Liver (tissue), 9 donors: Measurements from ENCODE around the gene CFAP61. TPM values are rescaled to one million over a fixed set of nuclear protein-coding genes. Genes with fewer than 3 reads are reported as not detected.

Experiments used
- DNase-seq: peaks from one replicate; pipeline ENCODE4 v3.0.0-alpha.2; 2017; ENCODE audit warnings: low spot score
- H3K27ac ChIP-seq, 2 donors: one replicate each; pipeline ENCODE4 v1.7.0; 2013; ENCODE audit warnings: inconsistent platforms in 2 of 2, low read length in 2 of 2, control low read depth in 1 of 2, low read depth in 1 of 2, mild to moderate bottlenecking in 1 of 2
- H3K27me3 ChIP-seq, 4 donors: one replicate each; pipeline versions ENCODE4 v1.6.1 to v1.7.0; 2013; ENCODE audit warnings: low read length in 3 of 4, inconsistent platforms in 1 of 4, mild to moderate bottlenecking in 1 of 4, moderate library complexity in 1 of 4; ENCODE audit not compliant: control insufficient read depth in 4 of 4, insufficient read depth in 4 of 4
- H3K36me3 ChIP-seq, 4 donors: one replicate each; pipeline versions ENCODE4 v1.6.1 to v1.7.0; 2013; ENCODE audit warnings: low read length in 3 of 4, mild to moderate bottlenecking in 3 of 4, low read depth in 1 of 4, moderate library complexity in 1 of 4; ENCODE audit not compliant: control insufficient read depth in 4 of 4, insufficient read depth in 3 of 4
- H3K4me1 ChIP-seq, 4 donors: one replicate each; pipeline versions ENCODE4 v1.6.1 to v1.7.0; 2013; ENCODE audit warnings: low read length in 3 of 4, mild to moderate bottlenecking in 3 of 4, moderate library complexity in 1 of 4; ENCODE audit not compliant: control insufficient read depth in 4 of 4, insufficient read depth in 4 of 4
- H3K4me3 ChIP-seq, 3 donors: one replicate each; pipeline versions ENCODE4 v1.6.1 to v1.7.0; 2013; ENCODE audit warnings: low read length in 3 of 3, control low read depth in 1 of 3, low read depth in 1 of 3, mild to moderate bottlenecking in 1 of 3
- H3K9ac ChIP-seq, 2 donors: one replicate each; pipeline ENCODE4 v1.7.0; 2013; ENCODE audit warnings: low read length in 2 of 2, mild to moderate bottlenecking in 2 of 2, moderate library complexity in 2 of 2, control low read depth in 1 of 2, low read depth in 1 of 2
- H3K9me3 ChIP-seq, 4 donors: one replicate each; pipeline versions ENCODE4 v1.6.1 to v1.7.0; 2013; ENCODE audit warnings: low read length in 3 of 4; ENCODE audit not compliant: control insufficient read depth in 4 of 4
- ATF3 ChIP-seq: IDR thresholded peaks from 2 replicates; pipeline ENCODE4 v1.6.1; 2016; ENCODE audit warnings: antibody characterized with exemption
- EGR1 ChIP-seq, 2 donors: IDR thresholded peaks; 2 replicates each; pipeline ENCODE4 v1.6.1; 2016 to 2018; ENCODE audit warnings: antibody characterized with exemption in 2 of 2, low read depth in 2 of 2
- FOXA1 ChIP-seq: IDR thresholded peaks from 2 replicates; pipeline ENCODE4 v1.6.1; 2016; ENCODE audit warnings: antibody characterized with exemption
- FOXA2 ChIP-seq: IDR thresholded peaks from 2 replicates; pipeline ENCODE4 v1.6.1; 2016; ENCODE audit warnings: antibody characterized with exemption
- GABPA ChIP-seq, 2 donors: IDR thresholded peaks in 1 of 2; conservative IDR thresholded peaks in 1 of 2; 2 replicates each; pipeline ENCODE4 v1.6.1; 2016; ENCODE audit warnings: antibody characterized with exemption in 2 of 2, mild to moderate bottlenecking in 1 of 2, moderate library complexity in 1 of 2
- HNF4A ChIP-seq, 2 donors: conservative IDR thresholded peaks; 2 replicates each; pipeline ENCODE4 v1.6.1; 2016; ENCODE audit warnings: antibody characterized with exemption in 2 of 2, mild to moderate bottlenecking in 2 of 2
- HNF4G ChIP-seq: IDR thresholded peaks from 2 replicates; pipeline ENCODE4 v1.6.1; 2016; ENCODE audit warnings: antibody characterized with exemption
- JUND ChIP-seq, 2 donors: IDR thresholded peaks; 2 replicates each; pipeline ENCODE4 v1.6.1; 2016; ENCODE audit warnings: antibody characterized with exemption in 2 of 2
- NR2F2 ChIP-seq: IDR thresholded peaks from 2 replicates; pipeline ENCODE4 v1.6.1; 2016; ENCODE audit warnings: antibody characterized with exemption
- RAD21 ChIP-seq, 2 donors: IDR thresholded peaks; 2 replicates each; pipeline ENCODE4 v1.6.1; 2016; ENCODE audit warnings: antibody characterized with exemption in 2 of 2, mild to moderate bottlenecking in 2 of 2
- REST ChIP-seq: IDR thresholded peaks from 2 replicates; pipeline ENCODE4 v1.6.1; 2016; ENCODE audit warnings: antibody characterized with exemption, mild to moderate bottlenecking
- RXRA ChIP-seq, 2 donors: IDR thresholded peaks; 2 replicates each; pipeline ENCODE4 v1.6.1; 2017 to 2018; ENCODE audit warnings: antibody characterized with exemption in 2 of 2, mild to moderate bottlenecking in 1 of 2
- SP1 ChIP-seq: IDR thresholded peaks from 2 replicates; pipeline ENCODE4 v1.6.1; 2018; ENCODE audit warnings: antibody characterized with exemption, mild to moderate bottlenecking
- WGBS: extraction: QIAGEN DNeasy Blood & Tissue Kit; methylation state at CpG from one replicate; pipeline ENCODE4 v1.1.7; 2013; 5-methylcytosine and 5-hydroxymethylcytosine counted together
- polyA plus RNA-seq, 2 donors: library from polyadenylated mRNA; stranded (reverse) in 1 of 2; unstranded in 1 of 2; fragments of 200-250 nt in 1 of 2; fragments of >200 nt in 1 of 2; fragmentation: Nextera tagmentation in 1 of 2; extraction: Ambion mirVana in 1 of 2; gene quantifications; one replicate each; pipeline versions ENCODE4 v1.2.1 to v1.2.3, GENCODE V29; 2013 to 2015
- total RNA-seq, 2 donors: library from RNA; depleted of rRNA; stranded (reverse); fragments of >200 nt; gene quantifications; one replicate each; pipeline ENCODE4 v1.2.3, GENCODE V29; 2014
- TF ChIP-seq, protein P1 (sequence below): fragments of 150-350 bp; IDR thresholded peaks from 2 replicates; pipeline ENCODE4 v1.5.1; 2017; ENCODE audit warnings: improper control_type of control experiment, low read depth, low read length; ENCODE audit not compliant: missing input control
- TF ChIP-seq, protein P2 (sequence below): IDR thresholded peaks from 2 replicates; pipeline ENCODE4 v1.6.1; 2016; ENCODE audit warnings: antibody characterized with exemption
- donor health status: healthy.
- donor health status: healthy.
- donor health status: healthy.
- donor health status: healthy.
- donor health status: healthy.

The CFAP61 gene
- total and polyA plus RNA-seq, 4 donors: 0.05 TPM; not detected in 3

- H3K4me3 ChIP-seq: no peak overlapping the region
- no peak overlapping the region for H3K27ac ChIP-seq
- DNase-seq: no peak
- peaks cover 0 to 3% (median 0%) of the 10 kb centered on the region in 4 donors for H3K9me3 ChIP-seq
- H3K36me3 ChIP-seq: no peaks in the 10 kb centered on the region
- no peak for TF ChIP-seq FOXA1
- TF ChIP-seq HNF4A (conservative IDR thresholded peaks at IDR 0.05): no peak
- TF ChIP-seq REST: no peak
- TF ChIP-seq, protein P1, sequence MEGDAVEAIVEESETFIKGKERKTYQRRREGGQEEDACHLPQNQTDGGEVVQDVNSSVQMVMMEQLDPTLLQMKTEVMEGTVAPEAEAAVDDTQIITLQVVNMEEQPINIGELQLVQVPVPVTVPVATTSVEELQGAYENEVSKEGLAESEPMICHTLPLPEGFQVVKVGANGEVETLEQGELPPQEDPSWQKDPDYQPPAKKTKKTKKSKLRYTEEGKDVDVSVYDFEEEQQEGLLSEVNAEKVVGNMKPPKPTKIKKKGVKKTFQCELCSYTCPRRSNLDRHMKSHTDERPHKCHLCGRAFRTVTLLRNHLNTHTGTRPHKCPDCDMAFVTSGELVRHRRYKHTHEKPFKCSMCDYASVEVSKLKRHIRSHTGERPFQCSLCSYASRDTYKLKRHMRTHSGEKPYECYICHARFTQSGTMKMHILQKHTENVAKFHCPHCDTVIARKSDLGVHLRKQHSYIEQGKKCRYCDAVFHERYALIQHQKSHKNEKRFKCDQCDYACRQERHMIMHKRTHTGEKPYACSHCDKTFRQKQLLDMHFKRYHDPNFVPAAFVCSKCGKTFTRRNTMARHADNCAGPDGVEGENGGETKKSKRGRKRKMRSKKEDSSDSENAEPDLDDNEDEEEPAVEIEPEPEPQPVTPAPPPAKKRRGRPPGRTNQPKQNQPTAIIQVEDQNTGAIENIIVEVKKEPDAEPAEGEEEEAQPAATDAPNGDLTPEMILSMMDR: no peak
- TF ChIP-seq GABPA (IDR thresholded peaks at IDR 0.05 in 1 of 2, conservative IDR thresholded peaks at IDR 0.05 in 1 of 2): no peak
- no peak for TF ChIP-seq RXRA (IDR thresholded peaks at IDR 0.05)
- TF ChIP-seq EGR1 (IDR thresholded peaks at IDR 0.05; ENCODE audit: low read depth in 2 of 2): no peak
- TF ChIP-seq NR2F2: no peak
- TF ChIP-seq FOXA2: no peak
- no peak for TF ChIP-seq RAD21 (IDR thresholded peaks at IDR 0.05)
- no peak for TF ChIP-seq JUND (IDR thresholded peaks at IDR 0.05)
- TF ChIP-seq SP1: no peak
- H3K9ac ChIP-seq: no peak overlapping the region
- H3K27me3 ChIP-seq: no peaks in the 10 kb centered on the region
- WGBS: 94% methylated on average over 14 of the region's 14 CpGs
- H3K4me1 ChIP-seq: no peaks in the 10 kb centered on the region
Observed at GRCh38 chr20:20338133-20338730, 285.9 kb downstream of the CFAP61 start.

DNA sequence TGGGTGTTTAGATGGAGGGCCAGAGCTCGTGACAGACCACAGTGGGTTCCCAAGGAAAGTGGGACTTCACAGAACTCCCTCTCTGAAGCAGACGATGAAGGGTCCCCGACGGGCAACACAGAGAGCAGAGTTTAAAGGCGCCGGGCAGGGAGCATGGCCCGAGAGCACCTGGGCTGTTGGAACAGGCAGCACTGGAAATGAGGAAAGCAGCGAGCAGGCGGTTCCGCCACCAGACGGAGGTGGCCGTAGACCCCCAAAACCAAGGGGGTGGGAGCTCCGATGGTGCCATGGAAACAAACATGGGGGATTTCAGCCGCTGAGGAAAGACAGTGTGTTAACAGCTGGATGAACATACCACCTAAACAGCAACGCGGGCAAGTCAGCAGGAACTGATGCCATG, 288.1 kb downstream of the CFAP61 start:
- WGBS: 88% methylated on average over 16 of the region's 16 CpGs
- no peaks in the 10 kb centered on the region for H3K36me3 ChIP-seq
- H3K27ac ChIP-seq: no peak overlapping the region
- H3K9me3 ChIP-seq: peaks cover 0 to 3% (median 0%) of the 10 kb centered on the region in 4 donors
- TF ChIP-seq RAD21 (IDR thresholded peaks at IDR 0.05) (no peak), JUND (IDR thresholded peaks at IDR 0.05) (no peak), REST (no peak), HNF4G (no peak), HNF4A (conservative IDR thresholded peaks at IDR 0.05) (no peak), ATF3 (no peak), GABPA (IDR thresholded peaks at IDR 0.05 in 1 of 2, conservative IDR thresholded peaks at IDR 0.05 in 1 of 2) (no peak)
- TF ChIP-seq, protein P2, sequence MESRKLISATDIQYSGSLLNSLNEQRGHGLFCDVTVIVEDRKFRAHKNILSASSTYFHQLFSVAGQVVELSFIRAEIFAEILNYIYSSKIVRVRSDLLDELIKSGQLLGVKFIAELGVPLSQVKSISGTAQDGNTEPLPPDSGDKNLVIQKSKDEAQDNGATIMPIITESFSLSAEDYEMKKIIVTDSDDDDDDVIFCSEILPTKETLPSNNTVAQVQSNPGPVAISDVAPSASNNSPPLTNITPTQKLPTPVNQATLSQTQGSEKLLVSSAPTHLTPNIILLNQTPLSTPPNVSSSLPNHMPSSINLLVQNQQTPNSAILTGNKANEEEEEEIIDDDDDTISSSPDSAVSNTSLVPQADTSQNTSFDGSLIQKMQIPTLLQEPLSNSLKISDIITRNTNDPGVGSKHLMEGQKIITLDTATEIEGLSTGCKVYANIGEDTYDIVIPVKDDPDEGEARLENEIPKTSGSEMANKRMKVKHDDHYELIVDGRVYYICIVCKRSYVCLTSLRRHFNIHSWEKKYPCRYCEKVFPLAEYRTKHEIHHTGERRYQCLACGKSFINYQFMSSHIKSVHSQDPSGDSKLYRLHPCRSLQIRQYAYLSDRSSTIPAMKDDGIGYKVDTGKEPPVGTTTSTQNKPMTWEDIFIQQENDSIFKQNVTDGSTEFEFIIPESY: no peak
- DNase-seq: no peak
- no peak overlapping the region for H3K4me3 ChIP-seq
- H3K4me1 ChIP-seq: no peaks in the 10 kb centered on the region
- no peak overlapping the region for H3K9ac ChIP-seq
- H3K27me3 ChIP-seq: no peaks in the 10 kb centered on the region
